K562 (cell line): ENCODE measurements around the gene CCR2. TPM values are rescaled to one million over a fixed set of nuclear protein-coding genes. Genes with fewer than 3 reads are reported as not detected.

Experiments
- CHCHD3 ChIP-seq: fragments of 250-450 bp; sonication (Bioruptor Pico); IDR thresholded peaks from 2 replicates; pipeline ENCODE4 v2.1.2; 2022; ENCODE audit warnings: mild to moderate bottlenecking
- E2F4 ChIP-seq: sonication (generic); formaldehyde crosslinking; IDR thresholded peaks from 2 replicates; pipeline ENCODE4 v1.8.0; 2022; ENCODE audit warnings: mild to moderate bottlenecking, low read depth, missing genetic modification reagents
- EWSR1 ChIP-seq: fragments of 450-650 bp; IDR thresholded peaks from 2 replicates; pipeline ENCODE4 v1.6.1; 2018; ENCODE audit warnings: borderline replicate concordance, mild to moderate bottlenecking, low read depth, moderate library complexity; ENCODE audit not compliant: partially characterized antibody
- FOS ChIP-seq: IDR thresholded peaks from 3 replicates; pipeline ENCODE4 v1.6.1; 2011; ENCODE audit not compliant: insufficient read length; ENCODE audit errors: extremely low read depth
- GATAD2A ChIP-seq: fragments of 450-650 bp; IDR thresholded peaks from 2 replicates; pipeline ENCODE4 v1.6.1; 2017
- GTF2E2 ChIP-seq: fragments of 200-800 bp; sonication (Bioruptor generic); IDR thresholded peaks from 2 replicates; pipeline ENCODE4 v1.6.1; 2016; ENCODE audit warnings: missing genetic modification characterization, missing compliant biosample characterization
- HNRNPLL ChIP-seq: fragments of 200-400 bp; formaldehyde crosslinking; IDR thresholded peaks from 2 replicates; pipeline ENCODE4 v1.6.1; 2017; ENCODE audit warnings: low read length, low read depth, mild to moderate bottlenecking; ENCODE audit not compliant: poor library complexity, severe bottlenecking
- JUN ChIP-seq, 2 experiments: sonication (generic) in 1 of 2; formaldehyde crosslinking in 1 of 2; IDR thresholded peaks; 2 replicates each; pipeline versions ENCODE4 v1.6.1 to v1.8.0; 2012 to 2022; ENCODE audit warnings: borderline replicate concordance in 2 of 2, mild to moderate bottlenecking in 2 of 2, improper control_type of control experiment in 1 of 2, low read depth in 1 of 2, low read length in 1 of 2, missing genetic modification reagents in 1 of 2
- KAT2B ChIP-seq: IDR thresholded peaks from one replicate; pipeline ENCODE4 v1.6.1; 2012; ENCODE audit warnings: low read depth, mild to moderate bottlenecking, control low read depth, inconsistent platforms, low read length, moderate library complexity
- NR4A1 ChIP-seq, 2 experiments: fragments of 250-450 bp in 1 of 2; fragments of 450-650 bp in 1 of 2; sonication (Bioruptor Pico) in 1 of 2; IDR thresholded peaks; 2 replicates each; pipeline versions ENCODE4 v1.4.0 to v1.6.1; 2016 to 2020; ENCODE audit warnings: mild to moderate bottlenecking in 2 of 2, missing compliant biosample characterization in 1 of 2, missing genetic modification characterization in 1 of 2, moderate library complexity in 1 of 2
- PML ChIP-seq: IDR thresholded peaks from 2 replicates; pipeline ENCODE4 v1.6.1; 2012; ENCODE audit warnings: low read length, inconsistent platforms
- POLR2B ChIP-seq: fragments of 450-650 bp; IDR thresholded peaks from 2 replicates; pipeline ENCODE4 v1.6.1; 2018; ENCODE audit warnings: low read depth; ENCODE audit not compliant: partially characterized antibody
- RBBP5 ChIP-seq: fragments of 200-600 bp; sonication (generic); IDR thresholded peaks from 2 replicates; pipeline ENCODE4 v1.6.1; 2012; ENCODE audit warnings: borderline replicate concordance, mild to moderate bottlenecking, low read length, control low read depth, inconsistent platforms; ENCODE audit not compliant: insufficient read depth, poor library complexity, severe bottlenecking
- RBM22 ChIP-seq: fragments of 200-400 bp; formaldehyde crosslinking; IDR thresholded peaks from 2 replicates; pipeline ENCODE4 v1.6.1; 2018; ENCODE audit warnings: low read length, low read depth; ENCODE audit not compliant: poor library complexity, severe bottlenecking
- SAP30 ChIP-seq: fragments of 200-600 bp; sonication (generic); IDR thresholded peaks from 2 replicates; pipeline ENCODE4 v1.6.1; 2012; ENCODE audit warnings: borderline replicate concordance, low read depth, mild to moderate bottlenecking, moderate library complexity, low read length, control low read depth, inconsistent platforms; ENCODE audit not compliant: insufficient read depth, poor library complexity, severe bottlenecking
- SIX5 ChIP-seq, 2 experiments: IDR thresholded peaks; 2 replicates each; pipeline ENCODE4 v1.6.1; 2011; ENCODE audit warnings: low read length in 2 of 2, borderline replicate concordance in 1 of 2, low read depth in 1 of 2, mild to moderate bottlenecking in 1 of 2, moderate library complexity in 1 of 2; ENCODE audit not compliant: insufficient read depth in 1 of 2
- STAT5B ChIP-seq: fragments of 250-450 bp; sonication (Bioruptor Pico); IDR thresholded peaks from 2 replicates; pipeline ENCODE4 v1.8.0; 2021; ENCODE audit warnings: mild to moderate bottlenecking, inconsistent platforms
- TFAP4 ChIP-seq: sonication (generic); formaldehyde crosslinking; IDR thresholded peaks from 2 replicates; pipeline ENCODE4 v1.8.0; 2022; ENCODE audit warnings: missing genetic modification reagents, mild to moderate bottlenecking, moderate library complexity, borderline replicate concordance
- THRAP3 ChIP-seq: fragments of 450-650 bp; IDR thresholded peaks from 2 replicates; pipeline ENCODE4 v1.6.1; 2016; ENCODE audit warnings: mild to moderate bottlenecking, inconsistent platforms, borderline replicate concordance
- ZKSCAN3 ChIP-seq: fragments of 250-450 bp; sonication (Bioruptor Pico); IDR thresholded peaks from 2 replicates; pipeline ENCODE4 v1.4.0; 2020
- ZNF121 ChIP-seq: sonication (generic); formaldehyde crosslinking; conservative IDR thresholded peaks from 2 replicates; pipeline ENCODE4 v1.8.0; 2022; ENCODE audit warnings: missing genetic modification reagents
- ZNF445 ChIP-seq: fragments of 250-450 bp; sonication (Bioruptor Pico); IDR thresholded peaks from 2 replicates; pipeline ENCODE4 v1.4.0; 2020; ENCODE audit warnings: low read depth, mild to moderate bottlenecking, moderate library complexity
- polyA plus RNA-seq, 8 experiments: library from polyadenylated mRNA; depleted of rRNA in 4 of 8; stranded (reverse) in 5 of 8; unstranded in 3 of 8; fragments of >200 nt; fragmentation: Nextera tagmentation in 2 of 8; fragmentation: Illumina TruSeq in 1 of 8; extraction: Ambion mirVana in 2 of 8; extraction: Trizol in 1 of 8; gene quantifications; 2 replicates each; pipeline versions ENCODE4 v1.2.1 to v1.2.3, GENCODE V29; 2011 to 2014; ENCODE audit warnings: inconsistent platforms in 1 of 8, missing spikeins in 1 of 8
- total RNA-seq, 7 experiments: library from RNA; depleted of rRNA in 6 of 7; stranded (reverse); fragments of >200 nt in 6 of 7; fragmentation: Illumina TruSeq in 2 of 7; extraction: Trizol in 2 of 7; gene quantifications; 2 replicates each; pipeline versions ENCODE4 v1.2.1 to v1.2.3, GENCODE V29; 2011 to 2021; ENCODE audit warnings: low replicate concordance in 1 of 7
- TF ChIP-seq, protein P1 (sequence below): fragments of 450-650 bp; conservative IDR thresholded peaks from 2 replicates; pipeline ENCODE4 v1.6.1; 2016; ENCODE audit warnings: missing genetic modification characterization, low read depth, mild to moderate bottlenecking, control low read depth, missing compliant biosample characterization

Gene CCR2
- total and polyA plus RNA-seq, 9 of the 15 experiments (the other 6 are each of a cell fraction or from before 2014, with no cell fraction given): not detected

DNA sequence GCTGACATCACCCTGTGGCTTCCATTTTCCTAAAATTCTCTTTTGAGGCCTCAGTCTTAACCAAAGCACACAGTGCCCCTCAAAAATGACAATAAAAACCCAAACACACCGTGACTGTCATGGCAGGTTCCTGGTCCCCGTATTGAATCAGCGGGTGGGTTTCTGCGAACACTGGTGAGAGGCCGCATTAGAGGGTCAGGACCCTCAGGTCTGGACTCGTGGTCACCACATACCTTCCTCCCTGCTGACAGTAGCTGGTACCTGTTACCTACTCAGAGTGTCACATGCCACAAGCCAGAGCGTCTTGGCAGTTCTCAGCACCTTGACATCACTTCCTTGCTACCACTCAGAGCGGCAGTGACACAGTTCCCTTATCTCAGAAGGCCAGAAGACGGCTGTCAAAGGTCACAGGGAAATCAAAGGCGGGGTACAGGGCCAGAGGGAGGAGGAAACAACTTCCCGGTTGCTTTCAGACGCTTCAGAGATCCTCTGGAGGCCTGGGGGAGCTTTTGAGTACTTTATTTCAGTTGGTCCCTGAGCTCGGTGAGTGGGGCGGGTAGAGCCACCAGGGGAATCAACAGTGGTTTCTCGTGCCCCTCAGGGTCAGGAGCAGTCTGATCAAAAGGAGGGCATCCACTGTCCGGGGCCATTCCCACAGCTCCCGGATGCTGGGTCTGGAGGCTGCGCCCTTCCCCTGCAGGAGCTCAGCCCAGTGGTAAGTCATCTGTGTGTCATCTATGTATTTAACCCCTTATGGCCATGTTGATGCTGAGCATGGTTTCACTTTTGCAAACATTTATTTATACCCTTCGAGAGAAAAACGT, 53.1 kb downstream of the CCR2 start, which contains the start of the genes CCR5AS and CCRL2 (continued):
- TF ChIP-seq EWSR1 (no peak), RBBP5 (peak; percentile 91), SAP30 (no peak), RBM22 (no peak), STAT5B (CRISPR knock-in tag) (no peak), SIX5 (IDR thresholded peaks at IDR 0.05; ENCODE audit: borderline replicate concordance in 1 of 2, insufficient read depth in 1 of 2, low read depth in 1 of 2, low read length in 2 of 2) (no peak), ZNF121 (CRISPR knock-in tag) (no peak), NR4A1 (CRISPR knock-in tag; IDR thresholded peaks at IDR 0.05) (no peak), NR4A1 (tag; IDR thresholded peaks at IDR 0.05) (peak; percentile 92), CHCHD3 (CRISPR knock-in tag) (no peak), THRAP3 (no peak), E2F4 (CRISPR knock-in tag) (no peak), ZKSCAN3 (CRISPR knock-in tag) (no peak), JUN (IDR thresholded peaks at IDR 0.05; ENCODE audit: borderline replicate concordance, low read depth, low read length) (peak; percentile 89; the same call in 1 of the 2 replicates), JUN (CRISPR knock-in tag; IDR thresholded peaks at IDR 0.05; ENCODE audit: borderline replicate concordance) (peak; percentile 80; the same call in 1 of the 2 replicates), GATAD2A (0 out of 2 replicates have a peak, but pooled peaks have one; percentile 65), GTF2E2 (no peak), KAT2B (no peak), PML (peak; percentile 91), ZNF445 (CRISPR knock-in tag) (no peak), TFAP4 (CRISPR knock-in tag) (peak; percentile 92), POLR2B (peak; percentile 48), FOS (no peak), HNRNPLL (no peak)
- TF ChIP-seq, protein P1, sequence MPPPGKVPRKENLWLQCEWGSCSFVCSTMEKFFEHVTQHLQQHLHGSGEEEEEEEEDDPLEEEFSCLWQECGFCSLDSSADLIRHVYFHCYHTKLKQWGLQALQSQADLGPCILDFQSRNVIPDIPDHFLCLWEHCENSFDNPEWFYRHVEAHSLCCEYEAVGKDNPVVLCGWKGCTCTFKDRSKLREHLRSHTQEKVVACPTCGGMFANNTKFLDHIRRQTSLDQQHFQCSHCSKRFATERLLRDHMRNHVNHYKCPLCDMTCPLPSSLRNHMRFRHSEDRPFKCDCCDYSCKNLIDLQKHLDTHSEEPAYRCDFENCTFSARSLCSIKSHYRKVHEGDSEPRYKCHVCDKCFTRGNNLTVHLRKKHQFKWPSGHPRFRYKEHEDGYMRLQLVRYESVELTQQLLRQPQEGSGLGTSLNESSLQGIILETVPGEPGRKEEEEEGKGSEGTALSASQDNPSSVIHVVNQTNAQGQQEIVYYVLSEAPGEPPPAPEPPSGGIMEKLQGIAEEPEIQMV (tag): peak; percentile 74
